ENCODE measurements around the gene JMJD1C.
A peak's percentile ranks its signal among the peaks of the same experiment; 100 is the strongest.
"Not testable (repeated sequence)": the region's sequence is repeated elsewhere in the genome, so short reads cannot be mapped to it uniquely, and the experiment has no call there.

JMJD1C gene

GRCh38 chr10:63256009-63256773 lies 209.6 kb downstream of the JMJD1C start:
- no peak for DNase-seq

- DNase-seq, result no peak
Measured at GRCh38 chr10:63255316-63255715, 210.5 kb downstream of the JMJD1C start.

GRCh38 chr10:63253040-63253439 lies 212.7 kb downstream of the JMJD1C start:
- no peak for DNase-seq

- no peak for DNase-seq
Measured at GRCh38 chr10:63252095-63252762, 213.5 kb downstream of the JMJD1C start.

- DNase-seq, result no peak
Measured at GRCh38 chr10:63250032-63250431, 215.7 kb downstream of the JMJD1C start.

- no peak for DNase-seq
Measured at GRCh38 chr10:63247771-63248170, 218.0 kb downstream of the JMJD1C start.

- no peak for DNase-seq
Measured at GRCh38 chr10:63246356-63246755, 219.4 kb downstream of the JMJD1C start.

- no peak for DNase-seq
Measured at GRCh38 chr10:63241841-63242281, 223.9 kb downstream of the JMJD1C start.

- DNase-seq, result no peak
Measured at GRCh38 chr10:63240807-63241206, 225.0 kb downstream of the JMJD1C start.

- no peak for DNase-seq
Measured at GRCh38 chr10:63238501-63238900, 227.3 kb downstream of the JMJD1C start.

GRCh38 chr10:63237396-63237795 lies 228.4 kb downstream of the JMJD1C start:
- no peak for DNase-seq

GRCh38 chr10:63236113-63236935 lies 229.5 kb downstream of the JMJD1C start:
- no peak for DNase-seq

GRCh38 chr10:63235136-63235535 lies 230.6 kb downstream of the JMJD1C start:
- not testable (repeated sequence) for DNase-seq

GRCh38 chr10:63229161-63229560 lies 236.6 kb downstream of the JMJD1C start:
- DNase-seq, result no peak

- DNase-seq, result no peak
Measured at GRCh38 chr10:63228237-63228636, 237.5 kb downstream of the JMJD1C start.

- no peak for DNase-seq
Measured at GRCh38 chr10:63227207-63227895, 238.4 kb downstream of the JMJD1C start.

GRCh38 chr10:63224241-63224640 lies 241.5 kb downstream of the JMJD1C start:
- no peak for DNase-seq

GRCh38 chr10:63221950-63222349 lies 243.8 kb downstream of the JMJD1C start:
- DNase-seq, result no peak

- DNase-seq, result no peak
Measured at GRCh38 chr10:63219749-63220148, 246.0 kb downstream of the JMJD1C start.

- DNase-seq, result peak; percentile 4
Measured at GRCh38 chr10:63217120-63217605, 248.6 kb downstream of the JMJD1C start.

GRCh38 chr10:63214571-63214970 lies 251.2 kb downstream of the JMJD1C start:
- no peak for DNase-seq

- DNase-seq, result no peak
Measured at GRCh38 chr10:63213489-63213888, 252.3 kb downstream of the JMJD1C start.
